RWPE2 (cell line): Measurements from ENCODE around the gene OR9Q1.
"Not testable (repeated sequence)": the region's sequence is repeated elsewhere in the genome, so short reads cannot be mapped to it uniquely, and the experiment has no call there.

Source experiments
- ATAC-seq: fragments of 200-7000 bp; cut with Tn5 transposase; 3 replicates; pipeline ENCODE4 v1.9.1; 2021; ENCODE audit warnings: low read depth
- DNase-seq: peaks from one replicate; pipeline ENCODE4 v3.0.0-alpha.2; 2020; ENCODE audit warnings: low spot score
- H3K27ac ChIP-seq: fragments of 450-650 bp; 2 replicates; pipeline ENCODE4 v1.5.1; 2017; ENCODE audit warnings: mild to moderate bottlenecking; ENCODE audit not compliant: poor library complexity, severe bottlenecking
- H3K27me3 ChIP-seq: fragments of 250-450 bp; sonication (Bioruptor Pico); 2 replicates; pipeline ENCODE4 v1.5.1; 2021; ENCODE audit warnings: mild to moderate bottlenecking, moderate library complexity; ENCODE audit not compliant: insufficient read depth, poor library complexity, severe bottlenecking
- H3K36me3 ChIP-seq: fragments of 250-450 bp; sonication (Bioruptor Pico); 2 replicates; pipeline ENCODE4 v1.5.1; 2020; ENCODE audit warnings: low read depth, mild to moderate bottlenecking, moderate library complexity
- H3K4me1 ChIP-seq: fragments of 250-450 bp; sonication (Bioruptor Pico); 2 replicates; pipeline ENCODE4 v1.5.1; 2021; ENCODE audit warnings: mild to moderate bottlenecking, moderate library complexity; ENCODE audit not compliant: insufficient read depth, poor library complexity, severe bottlenecking
- H3K4me3 ChIP-seq: fragments of 250-450 bp; sonication (Bioruptor Pico); 2 replicates; pipeline ENCODE4 v1.5.1; 2021; ENCODE audit warnings: mild to moderate bottlenecking, moderate library complexity; ENCODE audit not compliant: severe bottlenecking
- H3K9me3 ChIP-seq: fragments of 250-450 bp; sonication (Bioruptor Pico); 2 replicates; pipeline ENCODE4 v1.5.1; 2021; ENCODE audit warnings: mild to moderate bottlenecking, moderate library complexity; ENCODE audit not compliant: severe bottlenecking
- CTCF ChIP-seq: fragments of 450-650 bp; IDR thresholded peaks from one replicate; pipeline ENCODE4 v1.5.1; 2017; ENCODE audit warnings: mild to moderate bottlenecking, moderate library complexity; ENCODE audit not compliant: poor library complexity, severe bottlenecking

OR9Q1 gene

GRCh38 chr11:57983191-57983590 lies 40.5 kb upstream of the OR9Q1 start:
- no peak for DNase-seq
- ATAC-seq, result no peak
- Histone ChIP-seq H3K27me3 (no peaks in the 10 kb centered on the region), H3K4me3 (no peak overlapping the region), H3K9me3 (no peaks in the 10 kb centered on the region), H3K27ac (no peak overlapping the region), H3K36me3 (no peaks in the 10 kb centered on the region), H3K4me1 (no peaks in the 10 kb centered on the region)
- no peak for TF ChIP-seq CTCF

- DNase-seq, H3K27ac ChIP-seq, H3K4me1 ChIP-seq, ATAC-seq, H3K9me3 ChIP-seq, H3K4me3 ChIP-seq, H3K27me3 ChIP-seq, H3K36me3 ChIP-seq: not testable (repeated sequence)
Measured at GRCh38 chr11:57999523-57999922, 24.2 kb upstream of the OR9Q1 start.

GRCh38 chr11:58000021-58000420 lies 23.7 kb upstream of the OR9Q1 start:
- H3K27me3 ChIP-seq, ATAC-seq, H3K36me3 ChIP-seq, DNase-seq, H3K4me1 ChIP-seq, H3K9me3 ChIP-seq, H3K4me3 ChIP-seq, H3K27ac ChIP-seq: not testable (repeated sequence)

- DNase-seq (no peak), ATAC-seq (no peak)
- no peak overlapping the region for H3K27ac ChIP-seq
- TF ChIP-seq CTCF, result no peak
- H3K27me3 ChIP-seq, result no peaks in the 10 kb centered on the region
- H3K4me3 ChIP-seq, result no peak overlapping the region
- no peaks in the 10 kb centered on the region for H3K9me3 ChIP-seq
- H3K4me1 ChIP-seq, result no peaks in the 10 kb centered on the region
- no peaks in the 10 kb centered on the region for H3K36me3 ChIP-seq
Measured at GRCh38 chr11:58000699-58001098, 23.0 kb upstream of the OR9Q1 start.

- Histone ChIP-seq H3K9me3 (no peaks in the 10 kb centered on the region), H3K4me1 (no peaks in the 10 kb centered on the region), H3K27ac (no peak overlapping the region), H3K4me3 (no peak overlapping the region), H3K27me3 (no peaks in the 10 kb centered on the region), H3K36me3 (no peaks in the 10 kb centered on the region)
- no peak for DNase-seq
- TF ChIP-seq CTCF, result no peak
- ATAC-seq, result no peak
Measured at GRCh38 chr11:58003036-58003435, 20.6 kb upstream of the OR9Q1 start.

- Histone ChIP-seq H3K36me3 (no peaks in the 10 kb centered on the region), H3K27ac (no peak overlapping the region), H3K27me3 (no peaks in the 10 kb centered on the region), H3K4me1 (no peaks in the 10 kb centered on the region), H3K4me3 (no peak overlapping the region), H3K9me3 (no peaks in the 10 kb centered on the region)
- ATAC-seq (no peak), DNase-seq (no peak)
- no peak for TF ChIP-seq CTCF
Measured at GRCh38 chr11:58003591-58003990, 20.1 kb upstream of the OR9Q1 start.
